Measurements from ENCODE around the gene AMMECR1L. TPM values are rescaled to one million over a fixed set of nuclear protein-coding genes. Genes with fewer than 3 reads are reported as not detected.

The AMMECR1L gene
- total RNA-seq, 4 donors from 2014 or later, result 5.4 to 20.4 (median 13.7) TPM

- TF ChIP-seq CTCF (IDR thresholded peaks at IDR 0.05) (no peak), POLR2A (IDR thresholded peaks at IDR 0.05) (no peak)
- Histone ChIP-seq H3K4me1 (no peaks in the 10 kb centered on the region), H3K9me3 (no peaks in the 10 kb centered on the region), H3K27me3 (no peaks in the 10 kb centered on the region), H3K27ac (no peak overlapping the region), H3K4me3 (no peak overlapping the region), H3K36me3 (no peaks in the 10 kb centered on the region)
- intact Hi-C loops (cut with DNase I; ENCODE audit: low total_unique reads), result no loop called here
- DNase-seq, result no peak
Measured at GRCh38 chr2:127906206-127906926, 20.6 kb upstream of the AMMECR1L start.

- intact Hi-C loops (cut with DNase I; ENCODE audit: low total_unique reads), result no loop called here
- Histone ChIP-seq H3K27ac (no peak overlapping the region), H3K4me3 (no peak overlapping the region), H3K36me3 (no peaks in the 10 kb centered on the region), H3K4me1 (no peaks in the 10 kb centered on the region), H3K27me3 (no peaks in the 10 kb centered on the region), H3K9me3 (no peaks in the 10 kb centered on the region)
- TF ChIP-seq POLR2A (IDR thresholded peaks at IDR 0.05) (no peak), CTCF (IDR thresholded peaks at IDR 0.05) (no peak)
- DNase-seq, result peak in 1 of 2 donors; percentile 58
Measured at GRCh38 chr2:127901339-127902056, 15.7 kb upstream of the AMMECR1L start.

- no peaks in the 10 kb centered on the region for H3K27me3 ChIP-seq
- no peak for TF ChIP-seq CTCF (IDR thresholded peaks at IDR 0.05)
- TF ChIP-seq POLR2A (IDR thresholded peaks at IDR 0.05), result no peak
- H3K4me1 ChIP-seq, result no peaks in the 10 kb centered on the region
- H3K9me3 ChIP-seq, result no peaks in the 10 kb centered on the region
- intact Hi-C loops (cut with DNase I; ENCODE audit: low total_unique reads), result no loop called here
- DNase-seq, result no peak
- no peaks in the 10 kb centered on the region for H3K36me3 ChIP-seq
- H3K4me3 ChIP-seq, result no peak overlapping the region
- no peak overlapping the region for H3K27ac ChIP-seq
Measured at GRCh38 chr2:127897531-127898211, 11.9 kb upstream of the AMMECR1L start.

GRCh38 chr2:127893494-127893893, 7.7 kb upstream of the AMMECR1L start:
- H3K4me1 ChIP-seq, result no peaks in the 10 kb centered on the region
- DNase-seq, result no peak
- no peaks in the 10 kb centered on the region for H3K27me3 ChIP-seq
- intact Hi-C loops (cut with DNase I; ENCODE audit: low total_unique reads), result no loop called here
- no peaks in the 10 kb centered on the region for H3K36me3 ChIP-seq
- no peaks in the 10 kb centered on the region for H3K9me3 ChIP-seq
- TF ChIP-seq POLR2A (IDR thresholded peaks at IDR 0.05) (no peak), CTCF (IDR thresholded peaks at IDR 0.05) (no peak)
- no peak overlapping the region for H3K27ac ChIP-seq
- H3K4me3 ChIP-seq, result no peak overlapping the region

GRCh38 chr2:127893033-127893432, 7.3 kb upstream of the AMMECR1L start:
- H3K27ac ChIP-seq, result no peak overlapping the region
- H3K4me1 ChIP-seq, result no peaks in the 10 kb centered on the region
- no peaks in the 10 kb centered on the region for H3K36me3 ChIP-seq
- no peaks in the 10 kb centered on the region for H3K27me3 ChIP-seq
- no peaks in the 10 kb centered on the region for H3K9me3 ChIP-seq
- TF ChIP-seq POLR2A (IDR thresholded peaks at IDR 0.05), result no peak
- no peak for TF ChIP-seq CTCF (IDR thresholded peaks at IDR 0.05)
- H3K4me3 ChIP-seq, result no peak overlapping the region
- DNase-seq, result no peak
- intact Hi-C loops (cut with DNase I; ENCODE audit: low total_unique reads), result no loop called here
